Fibroblast of skin of right quadriceps (primary cell): Measurements from ENCODE around the gene TMPRSS15.
"Not testable (repeated sequence)": the region's sequence is repeated elsewhere in the genome, so short reads cannot be mapped to it uniquely, and the experiment has no call there.

Experiments used
- DNase-seq: peaks from one replicate; pipeline ENCODE4 v3.0.0-alpha.2; 2013

The TMPRSS15 gene

DNA sequence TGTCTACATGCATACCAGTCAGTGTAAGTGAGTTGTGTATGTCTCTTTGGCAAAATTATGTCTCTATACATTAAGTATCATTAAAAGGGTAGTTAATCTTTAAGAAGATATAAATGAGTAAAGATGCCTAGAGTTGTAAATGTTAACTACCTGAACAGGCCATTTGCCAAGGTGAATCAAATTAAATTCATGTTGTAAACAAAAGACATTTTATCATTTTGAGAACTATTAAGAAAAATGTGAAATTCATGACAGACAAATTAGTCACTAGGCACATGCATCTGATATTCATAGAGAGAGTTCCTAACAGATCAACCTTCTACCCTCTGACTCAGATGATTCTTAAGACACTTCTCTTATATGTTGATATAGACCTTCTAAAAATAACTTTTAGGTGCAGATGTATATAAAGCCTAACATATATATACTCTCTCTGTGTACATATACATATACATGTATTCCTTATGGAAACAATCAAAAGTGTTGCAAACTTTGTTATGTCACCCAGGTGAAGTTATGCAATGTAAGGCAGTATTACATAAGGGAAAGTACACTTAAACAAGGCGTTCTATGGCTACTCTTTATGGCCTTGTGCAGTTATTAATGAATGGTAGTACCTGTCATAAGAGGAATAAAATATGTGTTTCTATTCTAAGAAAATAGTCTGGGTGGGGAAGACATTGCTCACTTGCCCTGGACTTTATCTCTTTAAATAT, at the start of gene TMPRSS15:
TMPRSS15 (minus strand) TSS at position 51 of the 716 bp plus-strand sequence. CDS start 163 bp downstream, outside the sequence.
- DNase-seq, result peak; percentile 30

- DNase-seq, result no peak
Observed at GRCh38 chr21:18451670-18452069, 48.1 kb upstream of the TMPRSS15 start.

GRCh38 chr21:18449605-18450550, 46.3 kb upstream of the TMPRSS15 start:
- DNase-seq, result peak; percentile 77

GRCh38 chr21:18443701-18444100, 40.1 kb upstream of the TMPRSS15 start:
- DNase-seq, result no peak

- no peak for DNase-seq
Observed at GRCh38 chr21:18443085-18443484, 39.5 kb upstream of the TMPRSS15 start.

DNA sequence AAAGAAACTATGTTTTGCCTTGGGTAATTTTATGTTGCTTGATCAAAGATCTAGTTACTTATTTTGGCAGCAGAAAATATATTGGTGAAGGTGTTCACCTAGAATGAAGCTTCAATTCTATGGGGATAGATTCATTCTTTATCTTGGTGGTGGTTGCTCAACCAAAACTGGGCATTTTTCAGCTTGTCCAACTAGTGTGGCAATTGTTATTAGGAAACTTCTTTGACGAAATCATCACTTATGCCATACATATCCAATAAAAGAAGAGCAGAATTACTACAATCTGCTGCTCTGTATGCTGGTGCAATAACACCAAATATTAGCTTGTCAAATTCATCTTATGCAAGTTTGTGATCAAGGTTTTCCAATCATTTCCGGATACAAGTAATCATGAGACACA, 26.8 kb upstream of the TMPRSS15 start:
- DNase-seq, result no peak

- no peak for DNase-seq
Observed at GRCh38 chr21:18424276-18424675, 20.7 kb upstream of the TMPRSS15 start.

GRCh38 chr21:18417141-18417790, 13.7 kb upstream of the TMPRSS15 start:
- no peak for DNase-seq

DNA sequence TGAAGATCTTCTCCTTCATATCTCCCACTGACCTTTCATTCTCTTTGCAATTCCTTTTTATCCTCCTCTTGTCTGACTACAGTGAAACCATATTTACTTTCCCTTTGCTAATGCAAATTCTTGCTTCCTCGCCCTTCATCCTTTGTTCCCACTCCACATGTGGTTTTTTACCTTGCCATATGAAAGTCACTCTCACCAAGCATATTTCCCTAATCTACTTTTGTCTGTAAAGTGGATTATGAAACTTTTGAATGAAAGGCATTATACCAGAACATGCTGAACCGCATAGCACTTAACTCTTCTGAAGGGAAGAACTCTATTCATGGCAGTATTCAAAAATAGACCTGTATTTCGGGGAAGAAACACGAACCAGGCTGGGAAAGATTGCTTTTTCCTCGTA, 8.0 kb upstream of the TMPRSS15 start:
- DNase-seq, result no peak

GRCh38 chr21:18409579-18409978, 6.0 kb upstream of the TMPRSS15 start:
- DNase-seq, result no peak

GRCh38 chr21:18398843-18399242, 4.7 kb downstream of the TMPRSS15 start:
- DNase-seq, result no peak

- DNase-seq, result no peak
Observed at GRCh38 chr21:18387994-18388393, 15.6 kb downstream of the TMPRSS15 start.

- DNase-seq, result no peak
Observed at GRCh38 chr21:18384771-18385170, 18.8 kb downstream of the TMPRSS15 start.

DNA sequence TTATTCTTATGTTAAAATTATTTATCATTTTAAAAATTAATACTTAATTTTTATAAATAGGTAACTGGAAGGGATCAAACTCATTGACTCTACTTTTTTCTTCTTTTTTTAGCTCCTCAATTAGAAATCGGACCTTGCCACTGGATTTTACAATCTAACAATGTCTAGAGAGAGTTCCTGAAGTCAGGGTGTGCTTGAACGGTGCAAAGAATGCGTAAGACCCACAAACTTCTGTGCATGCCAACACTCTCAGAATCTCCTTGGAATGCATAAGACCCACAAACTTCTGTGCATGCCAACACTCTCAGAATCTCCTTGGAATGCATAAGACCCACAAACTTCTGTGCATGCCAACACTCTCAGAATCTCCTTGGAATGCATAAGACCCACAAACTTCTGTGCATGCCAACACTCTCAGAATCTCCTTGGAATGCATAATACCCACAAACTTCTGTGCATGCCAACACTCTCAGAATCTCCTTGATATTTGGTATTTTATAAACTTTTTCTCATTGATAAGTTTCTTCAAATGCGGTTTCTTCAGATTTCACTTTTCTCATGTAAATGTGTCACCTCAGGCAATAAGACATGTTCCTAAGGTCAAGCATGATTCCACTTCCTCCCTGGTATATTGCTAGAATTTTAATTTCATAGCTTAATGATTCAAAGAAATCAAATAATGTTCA, 20.5 kb downstream of the TMPRSS15 start:
- DNase-seq, result not testable (repeated sequence)

DNA sequence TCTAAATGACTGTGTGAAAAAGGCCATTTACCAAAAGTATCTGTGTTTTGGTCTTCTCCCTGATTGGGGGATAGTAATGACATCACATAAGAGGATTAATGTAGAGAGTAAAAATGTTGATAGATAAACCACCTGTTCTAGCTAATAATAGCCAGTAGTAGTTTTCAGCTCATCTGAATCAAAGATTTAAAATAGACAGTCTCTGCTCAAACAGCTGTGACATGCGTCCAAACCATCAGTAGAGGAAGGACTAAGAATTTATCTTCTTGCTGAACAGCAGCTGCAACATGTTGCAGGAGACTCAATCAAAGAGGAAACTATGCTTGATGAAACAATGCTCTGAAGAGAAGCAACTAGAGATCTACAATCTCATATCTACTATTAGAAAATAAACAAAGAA, 21.4 kb downstream of the TMPRSS15 start:
- no peak for DNase-seq

DNA sequence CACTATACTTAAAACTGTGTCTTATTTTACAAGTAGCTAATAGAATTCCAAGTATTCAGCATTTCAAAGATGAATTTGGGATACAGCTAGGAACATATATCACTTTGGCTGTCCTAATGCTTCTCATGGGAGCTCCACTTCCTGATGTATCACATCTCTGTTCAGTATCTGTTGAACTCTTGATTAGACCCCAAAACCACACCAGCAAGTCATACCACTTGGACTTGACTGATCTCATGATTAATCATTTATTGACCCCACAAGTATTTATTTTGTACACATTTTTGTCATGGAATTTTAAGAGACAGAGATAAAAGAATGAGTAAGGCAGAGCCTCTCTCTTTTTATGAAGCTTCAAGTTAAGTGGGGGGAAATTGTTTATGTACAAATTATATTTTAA, 30.0 kb downstream of the TMPRSS15 start:
- DNase-seq, result peak; percentile 91

GRCh38 chr21:18370301-18370700, 33.3 kb downstream of the TMPRSS15 start:
- no peak for DNase-seq

DNA sequence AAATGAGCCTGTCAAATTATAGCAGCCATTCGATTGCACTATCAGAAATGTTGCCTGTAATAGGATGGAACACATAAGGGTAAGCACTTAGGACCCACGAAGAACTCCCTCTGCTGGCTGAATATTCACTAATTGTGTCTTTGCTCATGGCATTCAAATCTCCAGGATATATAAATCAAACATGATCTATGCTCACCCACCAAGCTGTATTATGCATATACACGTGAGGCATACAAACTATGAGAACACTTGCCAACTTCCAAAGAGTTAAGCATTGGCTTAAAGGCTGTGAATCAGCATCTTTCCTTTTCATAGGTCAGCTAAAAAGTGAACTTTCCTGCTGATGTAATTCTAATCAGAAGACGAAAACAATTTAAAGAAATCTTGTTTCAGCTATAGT, 34.5 kb downstream of the TMPRSS15 start:
- DNase-seq, result peak; percentile 63

DNA sequence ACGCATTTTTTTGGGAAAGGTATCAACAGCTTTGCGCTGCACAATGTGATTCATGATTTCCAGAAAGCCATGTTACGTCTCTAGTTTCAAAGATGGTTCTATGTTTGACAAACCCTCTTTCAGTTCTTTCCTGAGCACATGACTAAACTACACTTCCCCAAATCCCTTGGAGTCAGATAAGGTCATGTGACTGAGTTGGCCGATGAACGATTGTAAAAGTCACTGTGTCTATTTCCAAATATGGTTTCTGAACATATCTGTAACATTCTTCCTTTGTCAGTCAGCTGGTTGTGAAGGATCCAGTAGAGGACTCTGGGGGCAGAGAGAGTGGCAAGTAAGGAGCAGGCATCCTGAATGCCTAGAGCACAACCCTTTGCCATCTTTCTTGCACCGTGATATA, 35.4 kb downstream of the TMPRSS15 start:
- peak; percentile 26 for DNase-seq

GRCh38 chr21:18356801-18357200, 46.8 kb downstream of the TMPRSS15 start:
- no peak for DNase-seq

DNA sequence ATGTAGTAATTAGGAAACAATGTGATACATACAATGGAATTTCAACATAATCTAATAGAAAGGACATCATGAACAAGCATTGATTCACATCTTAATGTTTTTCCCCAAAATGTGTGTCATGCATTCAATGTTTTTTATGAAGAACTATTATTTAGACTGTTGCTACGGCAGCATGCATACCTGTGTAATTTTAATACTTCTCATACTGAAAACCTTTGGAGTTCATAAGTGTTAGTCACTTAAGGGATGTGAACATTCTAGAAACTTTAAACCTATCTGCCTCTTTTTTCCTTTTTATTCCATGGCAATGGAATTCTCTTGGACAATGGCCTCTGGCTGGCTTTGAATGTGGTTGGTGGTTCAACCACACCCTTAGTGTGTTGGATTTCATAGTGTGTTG, 48.6 kb downstream of the TMPRSS15 start:
- peak; percentile 34 for DNase-seq

- peak; percentile 76 for DNase-seq
Observed at GRCh38 chr21:18350216-18350615, 53.4 kb downstream of the TMPRSS15 start.

DNA sequence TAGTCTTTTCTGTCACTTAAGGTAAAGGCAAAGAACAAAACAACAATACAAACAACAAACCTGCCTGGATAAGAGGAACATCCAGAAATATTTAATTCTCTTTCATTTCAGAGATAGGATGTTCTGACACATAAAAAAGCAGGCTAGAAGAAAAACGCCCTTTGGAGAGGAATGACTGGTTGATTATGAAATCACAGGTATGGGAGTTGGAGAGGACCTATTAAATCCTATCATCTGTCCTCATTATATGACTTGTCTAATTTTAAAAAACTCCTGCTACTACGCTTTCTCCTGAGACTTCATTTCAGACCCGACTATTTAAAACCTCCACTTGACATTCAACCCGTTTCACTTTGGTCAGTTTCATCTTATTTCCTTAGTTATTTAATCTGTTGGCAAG, 54.1 kb downstream of the TMPRSS15 start:
- no peak for DNase-seq
